Endothelial cell of umbilical vein (primary cell): ENCODE data around the gene MAML3. TPM values are rescaled to one million over a fixed set of nuclear protein-coding genes. Genes with fewer than 3 reads are reported as not detected.

Experiments
- BruUV-seq: library from RNA; stranded (reverse); fragments of 400-500 nt; replicated peaks from 2 replicates; lab custom pipeline; 2021; lab: Mats Ljungman, UMichigan
- CTCF ChIA-PET: fragments of 300-600, 350-600 bp; sonication (Branson Sonifier 250); formaldehyde crosslinking; loops from one replicate; lab custom pipeline; 2021; ENCODE audit warnings: antibody characterized with exemption, inconsistent platforms; lab: Charles Lee
- POLR2A ChIA-PET: fragments of 300-600, 350-600 bp; sonication (Branson Sonifier 250); formaldehyde crosslinking; loops from one replicate; lab custom pipeline; 2021; ENCODE audit warnings: antibody characterized with exemption, inconsistent platforms; lab: Charles Lee
- DNase-seq: peaks from one replicate; pipeline ENCODE4 v3.0.0-alpha.2; 2011; ENCODE audit warnings: low read depth, low spot score
- FAIRE-seq: peaks from 2 replicates; lab custom pipeline; 2011; peaks lifted over from hg19 to GRCh38; lab: Jason Lieb, UNC
- H2AFZ ChIP-seq: 2 replicates; pipeline ENCODE4 v1.6.0; 2012; ENCODE audit warnings: low read depth, low read length, control low read depth, inconsistent platforms
- H3K27ac ChIP-seq: 2 replicates; pipeline ENCODE4 v1.5.1; 2011; ENCODE audit warnings: low read depth, mild to moderate bottlenecking, control low read depth, low read length, moderate library complexity; ENCODE audit not compliant: insufficient read depth
- H3K27me3 ChIP-seq, 2 experiments: 2 replicates each; pipeline versions ENCODE4 v1.6.0 to v1.6.1; 2011; ENCODE audit warnings: low read length in 2 of 2, mixed read lengths in 1 of 2; ENCODE audit not compliant: control insufficient read depth in 2 of 2, insufficient read depth in 2 of 2
- H3K36me3 ChIP-seq, 2 experiments: 2 replicates in 1 of 2; 3 replicates in 1 of 2; pipeline ENCODE4 v1.5.1; 2011; ENCODE audit warnings: low read length in 2 of 2, mild to moderate bottlenecking in 1 of 2, moderate library complexity in 1 of 2; ENCODE audit not compliant: control insufficient read depth in 2 of 2, insufficient read depth in 2 of 2; ENCODE audit errors: extremely low read depth in 1 of 2
- H3K4me1 ChIP-seq: 3 replicates; pipeline ENCODE4 v1.5.1; 2011; ENCODE audit warnings: mild to moderate bottlenecking, low read length; ENCODE audit not compliant: control insufficient read depth, insufficient read depth; ENCODE audit errors: extremely low read depth
- H3K4me2 ChIP-seq: 2 replicates; pipeline ENCODE4 v1.6.1; 2011; ENCODE audit warnings: low read length, control low read depth, mixed read lengths; ENCODE audit not compliant: insufficient read depth
- H3K4me3 ChIP-seq, 3 experiments: fragments of 200-600 bp in 1 of 3; sonication (generic), shearing (Covaris generic) in 1 of 3; replicated peaks in 1 of 3; 2 replicates each; pipeline ENCODE4 v1.5.1; 2011 to 2016; ENCODE audit warnings: control low read depth in 3 of 3, low read length in 3 of 3, mild to moderate bottlenecking in 2 of 3, inconsistent platforms in 1 of 3, low read depth in 1 of 3, moderate library complexity in 1 of 3; ENCODE audit not compliant: insufficient read depth in 1 of 3
- H3K79me2 ChIP-seq: 2 replicates; pipeline ENCODE4 v1.6.0; 2012; ENCODE audit warnings: low read length, inconsistent platforms; ENCODE audit not compliant: control insufficient read depth, insufficient read depth
- H3K9ac ChIP-seq: replicated peaks from 2 replicates; pipeline ENCODE3; 2011; ENCODE audit warnings: low read length, control low read depth; ENCODE audit not compliant: insufficient read depth; ENCODE audit errors: extremely low read depth
- H3K9me1 ChIP-seq: replicated peaks from 3 replicates; pipeline ENCODE4 v1.6.0; 2011; ENCODE audit warnings: mild to moderate bottlenecking, low read length; ENCODE audit not compliant: control insufficient read depth, insufficient read depth; ENCODE audit errors: extremely low read depth
- H3K9me3 ChIP-seq: replicated peaks from 2 replicates; pipeline ENCODE4 v1.5.1; 2012; ENCODE audit warnings: low read length, inconsistent platforms; ENCODE audit not compliant: control insufficient read depth, insufficient read depth
- H4K20me1 ChIP-seq: replicated peaks from 2 replicates; pipeline ENCODE3; 2011; ENCODE audit warnings: mild to moderate bottlenecking, low read length; ENCODE audit not compliant: control insufficient read depth, insufficient read depth; ENCODE audit errors: extremely low read depth
- EZH2 ChIP-seq: IDR thresholded peaks from 2 replicates; pipeline ENCODE4 v1.6.1; 2012; ENCODE audit warnings: borderline replicate concordance, low read depth, mild to moderate bottlenecking, moderate library complexity, low read length, inconsistent platforms; ENCODE audit not compliant: severe bottlenecking
- FOS ChIP-seq: IDR thresholded peaks from 2 replicates; pipeline ENCODE4 v1.6.1; 2011; ENCODE audit warnings: mild to moderate bottlenecking, low read length, moderate library complexity, borderline replicate concordance; ENCODE audit not compliant: insufficient read depth
- GATA2 ChIP-seq: IDR thresholded peaks from 2 replicates; pipeline ENCODE4 v1.7.0; 2011; ENCODE audit warnings: low read depth, mild to moderate bottlenecking, moderate library complexity, mixed read lengths, low read length; ENCODE audit not compliant: insufficient read length, insufficient read depth
- JUN ChIP-seq: IDR thresholded peaks from 2 replicates; pipeline ENCODE4 v1.6.1; 2011; ENCODE audit warnings: borderline replicate concordance, low read depth; ENCODE audit not compliant: insufficient read length, insufficient read depth
- MAX ChIP-seq: IDR thresholded peaks from 2 replicates; pipeline ENCODE4 v1.6.1; 2011; ENCODE audit not compliant: insufficient read depth, insufficient read length
- MYC ChIP-seq: IDR thresholded peaks from one replicate; pipeline ENCODE4 v1.6.1; 2011; ENCODE audit warnings: mild to moderate bottlenecking, low read depth, low read length
- POLR2A ChIP-seq: IDR thresholded peaks from 2 replicates; pipeline ENCODE4 v1.6.1; 2012; ENCODE audit warnings: low read depth, mild to moderate bottlenecking, control low read depth, low read length
- POLR2AphosphoS5 ChIP-seq: IDR thresholded peaks from 2 replicates; pipeline ENCODE4 v1.6.1; 2012; ENCODE audit warnings: low read depth, mild to moderate bottlenecking, control low read depth, low read length, moderate library complexity; ENCODE audit not compliant: insufficient read depth
- dilution Hi-C: fragments of 300-500 bp; cut with MboI; formaldehyde crosslinking; loops from one replicate; pipeline ENCODE4 v1.15.0; 2019; ENCODE audit warnings: low sequenced_read_pairs; ENCODE audit not compliant: extremely low pct_ligation_motif_present
- intact Hi-C: fragments of 100-400 bp; cut with micrococcal nuclease; formaldehyde crosslinking; loops from one replicate; pipeline ENCODE4 v1.10.0; 2022
- polyA plus RNA-seq, 4 experiments: library from polyadenylated mRNA; depleted of rRNA in 3 of 4; stranded (reverse) in 3 of 4; unstranded in 1 of 4; fragments of >200 nt; gene quantifications; 2 replicates each; pipeline versions ENCODE4 v1.2.1 to v1.2.3, GENCODE V29; 2011 to 2012; ENCODE audit warnings: missing spikeins in 1 of 4
- total RNA-seq: library from RNA; stranded (reverse); gene quantifications from 2 replicates; pipeline ENCODE4 v1.2.3, GENCODE V29; 2021
- TF ChIP-seq, protein P1 (sequence below), 2 donors: IDR thresholded peaks; 1 replicate in 1 of 2; 2 replicates in 1 of 2; pipeline ENCODE4 v1.5.1; 2011; ENCODE audit warnings: low read length in 2 of 2, mild to moderate bottlenecking in 2 of 2, moderate library complexity in 2 of 2, control low read depth in 1 of 2, inconsistent platforms in 1 of 2, low read depth in 1 of 2; ENCODE audit not compliant: insufficient read depth in 1 of 2; ENCODE audit errors: extremely low read depth in 1 of 2

MAML3 gene
- total and polyA plus RNA-seq, 2 donors (not counting 3 experiments of a cell fraction or from before 2014, with no cell fraction given) = 14.0 to 20.3 TPM

GRCh38 chr4:140156529-140157171 lies 2.7 kb upstream of the MAML3 start:
- Histone ChIP-seq H2AFZ (no peak overlapping the region), H3K9me1 (no peaks in the 10 kb centered on the region), H3K79me2 (peaks cover 18% of the 10 kb centered on the region), H3K36me3 (no peaks in the 10 kb centered on the region), H3K9ac (no peak overlapping the region), H3K4me3 (no peak overlapping the region), H3K4me1 (no peaks in the 10 kb centered on the region), H4K20me1 (no peaks in the 10 kb centered on the region), H3K27me3 (no peaks in the 10 kb centered on the region), H3K9me3 (no peaks in the 10 kb centered on the region), H3K4me2 (no peak overlapping the region), H3K27ac (no peak overlapping the region)
- no peak for TF ChIP-seq GATA2
- no peak for TF ChIP-seq MAX
- no peak for TF ChIP-seq POLR2A
- TF ChIP-seq POLR2AphosphoS5 = no peak
- TF ChIP-seq FOS = no peak
- TF ChIP-seq EZH2 = no peak
- TF ChIP-seq, protein P1, sequence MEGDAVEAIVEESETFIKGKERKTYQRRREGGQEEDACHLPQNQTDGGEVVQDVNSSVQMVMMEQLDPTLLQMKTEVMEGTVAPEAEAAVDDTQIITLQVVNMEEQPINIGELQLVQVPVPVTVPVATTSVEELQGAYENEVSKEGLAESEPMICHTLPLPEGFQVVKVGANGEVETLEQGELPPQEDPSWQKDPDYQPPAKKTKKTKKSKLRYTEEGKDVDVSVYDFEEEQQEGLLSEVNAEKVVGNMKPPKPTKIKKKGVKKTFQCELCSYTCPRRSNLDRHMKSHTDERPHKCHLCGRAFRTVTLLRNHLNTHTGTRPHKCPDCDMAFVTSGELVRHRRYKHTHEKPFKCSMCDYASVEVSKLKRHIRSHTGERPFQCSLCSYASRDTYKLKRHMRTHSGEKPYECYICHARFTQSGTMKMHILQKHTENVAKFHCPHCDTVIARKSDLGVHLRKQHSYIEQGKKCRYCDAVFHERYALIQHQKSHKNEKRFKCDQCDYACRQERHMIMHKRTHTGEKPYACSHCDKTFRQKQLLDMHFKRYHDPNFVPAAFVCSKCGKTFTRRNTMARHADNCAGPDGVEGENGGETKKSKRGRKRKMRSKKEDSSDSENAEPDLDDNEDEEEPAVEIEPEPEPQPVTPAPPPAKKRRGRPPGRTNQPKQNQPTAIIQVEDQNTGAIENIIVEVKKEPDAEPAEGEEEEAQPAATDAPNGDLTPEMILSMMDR (IDR thresholded peaks at IDR 0.05; ENCODE audit: extremely low read depth in 1 of 2, insufficient read depth in 1 of 2, low read depth in 1 of 2, low read length in 2 of 2) = no peak
- TF ChIP-seq JUN = no peak
- no peak for TF ChIP-seq MYC
- POLR2A ChIA-PET = no interaction called here
- CTCF ChIA-PET = interaction anchor here (1.5 to 4.2 kb wide), 5 partner anchors 8 to 170 kb away, joined by 5 to 15 read pairs (median 6); no protein-coding TSS in a partner anchor
- FAIRE-seq (peak; percentile 43), DNase-seq (no peak)
- dilution Hi-C loops (no loop called here), intact Hi-C loops (no loop called here)
- no TSS peak for BruUV-seq
